IMR-90 (cell line): Measurements from ENCODE around the gene FAM177A1. TPM values are rescaled to one million over a fixed set of nuclear protein-coding genes. Genes with fewer than 3 reads are reported as not detected.
A peak's percentile ranks its signal among the peaks of the same experiment; 100 is the strongest.

Source experiments
- ATAC-seq: fragments of 200-7000 bp; cut with Tn5 transposase; 2 replicates; pipeline ENCODE4 v1.9.1; 2020; ENCODE audit warnings: low read depth, mild to moderate bottlenecking, moderate library complexity
- BruUV-seq: library from RNA; stranded (reverse); fragments of 400-500 nt; replicated peaks from 2 replicates; lab custom pipeline; 2021; lab: Mats Ljungman, UMichigan
- CTCF ChIA-PET: fragments of 300-600 bp; formaldehyde crosslinking; extraction: SDS; loops from one replicate; lab custom pipeline; 2021; ENCODE audit warnings: antibody characterized with exemption; lab: Yijun Ruan, JAX
- POLR2A ChIA-PET: fragments of 300-600 bp; sonication (Branson Sonifier 250); formaldehyde crosslinking; loops from one replicate; lab custom pipeline; 2022; ENCODE audit warnings: antibody characterized with exemption; ENCODE audit not compliant: unreplicated experiment; lab: Charles Lee
- DNase-seq: peaks from one replicate; pipeline ENCODE4 v3.0.0; 2013
- H2AFZ ChIP-seq: replicated peaks from 2 replicates; pipeline ENCODE3; 2013; ENCODE audit warnings: low read length, mild to moderate bottlenecking; ENCODE audit not compliant: poor library complexity
- H2AK5ac ChIP-seq: 2 replicates; pipeline ENCODE4 v1.6.1; 2013; ENCODE audit warnings: low read depth, low read length, inconsistent platforms
- H2AK9ac ChIP-seq: replicated peaks from 2 replicates; pipeline ENCODE3; 2013; ENCODE audit warnings: mild to moderate bottlenecking, low read depth, low read length, moderate library complexity; ENCODE audit not compliant: poor library complexity
- H2BK120ac ChIP-seq: 2 replicates; pipeline ENCODE4 v1.6.1; 2013; ENCODE audit warnings: low read depth, low read length, inconsistent platforms
- H2BK15ac ChIP-seq: 3 replicates; pipeline ENCODE4 v1.6.1; 2013; ENCODE audit warnings: low read depth, low read length, inconsistent platforms
- H2BK20ac ChIP-seq: 2 replicates; pipeline ENCODE4 v1.6.1; 2013; ENCODE audit warnings: low read depth, mild to moderate bottlenecking, inconsistent platforms, low read length, moderate library complexity
- H2BK5ac ChIP-seq: 2 replicates; pipeline ENCODE4 v1.6.1; 2013; ENCODE audit warnings: mild to moderate bottlenecking, low read depth, low read length, inconsistent platforms; ENCODE audit not compliant: poor library complexity, severe bottlenecking
- H3K14ac ChIP-seq: replicated peaks from 2 replicates; pipeline ENCODE4 v1.6.1; 2013; ENCODE audit warnings: low read depth, low read length, inconsistent platforms
- H3K18ac ChIP-seq: 2 replicates; pipeline ENCODE4 v1.6.1; 2013; ENCODE audit warnings: low read depth, low read length, control low read depth
- H3K23ac ChIP-seq: 2 replicates; pipeline ENCODE4 v1.6.1; 2013; ENCODE audit warnings: low read depth, low read length, inconsistent platforms
- H3K27ac ChIP-seq: 2 replicates; pipeline ENCODE4 v1.5.1; 2013; ENCODE audit warnings: mild to moderate bottlenecking, control low read depth, low read length; ENCODE audit not compliant: insufficient read depth
- H3K27me3 ChIP-seq: 2 replicates; pipeline ENCODE4 v1.6.1; 2013; ENCODE audit warnings: low read length; ENCODE audit not compliant: control insufficient read depth, insufficient read depth
- H3K36me3 ChIP-seq: 2 replicates; pipeline ENCODE4 v1.6.1; 2013; ENCODE audit warnings: low read length, mixed read lengths; ENCODE audit not compliant: control insufficient read depth, insufficient read depth
- H3K4ac ChIP-seq: 2 replicates; pipeline ENCODE4 v1.6.1; 2013; ENCODE audit warnings: low read depth, low read length, inconsistent platforms
- H3K4me1 ChIP-seq: 2 replicates; pipeline ENCODE4 v1.6.1; 2013; ENCODE audit warnings: low read length, mixed read lengths; ENCODE audit not compliant: control insufficient read depth, insufficient read depth
- H3K4me2 ChIP-seq: 2 replicates; pipeline ENCODE4 v1.6.1; 2013; ENCODE audit warnings: low read depth, mild to moderate bottlenecking, control low read depth, low read length, moderate library complexity
- H3K4me3 ChIP-seq: 2 replicates; pipeline ENCODE4 v1.5.1; 2013; ENCODE audit warnings: low read depth, mild to moderate bottlenecking, control low read depth, low read length, moderate library complexity; ENCODE audit not compliant: insufficient read depth
- H3K56ac ChIP-seq: 2 replicates; pipeline ENCODE4 v1.6.1; 2013; ENCODE audit warnings: low read length, inconsistent platforms; ENCODE audit not compliant: insufficient read depth; ENCODE audit errors: extremely low read depth
- H3K79me1 ChIP-seq, 2 experiments: 2 replicates each; pipeline ENCODE4 v1.6.1; 2013; ENCODE audit warnings: low read length in 2 of 2, inconsistent platforms in 1 of 2, low read depth in 1 of 2
- H3K9ac ChIP-seq: 2 replicates; pipeline ENCODE4 v1.6.1; 2013; ENCODE audit warnings: low read depth, low read length, control low read depth
- H3K9me1 ChIP-seq: 2 replicates; pipeline ENCODE4 v1.6.1; 2013; ENCODE audit warnings: low read length, inconsistent platforms; ENCODE audit not compliant: insufficient read depth
- H3K9me3 ChIP-seq: 2 replicates; pipeline ENCODE4 v1.6.1; 2013; ENCODE audit warnings: low read length; ENCODE audit not compliant: control insufficient read depth, insufficient read depth
- H4K20me1 ChIP-seq: 2 replicates; pipeline ENCODE4 v1.6.1; 2013; ENCODE audit warnings: low read length, inconsistent platforms; ENCODE audit not compliant: insufficient read depth
- H4K5ac ChIP-seq: 2 replicates; pipeline ENCODE4 v1.6.1; 2013; ENCODE audit warnings: mild to moderate bottlenecking, low read depth, low read length, control low read depth
- H4K8ac ChIP-seq, 2 experiments: 2 replicates each; pipeline ENCODE4 v1.6.1; 2013; ENCODE audit warnings: low read depth in 2 of 2, low read length in 2 of 2, control low read depth in 1 of 2, inconsistent platforms in 1 of 2
- H4K91ac ChIP-seq: 2 replicates; pipeline ENCODE4 v1.6.1; 2013; ENCODE audit warnings: low read depth, low read length, inconsistent platforms; ENCODE audit not compliant: insufficient read depth
- BHLHE40 ChIP-seq: fragments of 150-350 bp; IDR thresholded peaks from 2 replicates; pipeline ENCODE4 v1.6.1; 2016; ENCODE audit warnings: mild to moderate bottlenecking, low read depth, low read length
- CHD1 ChIP-seq: IDR thresholded peaks from 2 replicates; pipeline ENCODE4 v1.6.1; 2012; ENCODE audit warnings: low read depth, low read length, improper control_type of control experiment
- ELK1 ChIP-seq: fragments of 150-350 bp; IDR thresholded peaks from 2 replicates; pipeline ENCODE4 v1.6.1; 2016; ENCODE audit warnings: low read depth, mild to moderate bottlenecking, low read length, moderate library complexity, borderline replicate concordance
- FOS ChIP-seq: fragments of 150-350 bp; IDR thresholded peaks from 2 replicates; pipeline ENCODE4 v1.6.1; 2016; ENCODE audit warnings: low read depth, low read length
- MAZ ChIP-seq: IDR thresholded peaks from 2 replicates; pipeline ENCODE4 v1.6.1; 2012; ENCODE audit warnings: low read depth, mild to moderate bottlenecking, low read length, improper control_type of control experiment, moderate library complexity, borderline replicate concordance
- MXI1 ChIP-seq: IDR thresholded peaks from 2 replicates; pipeline ENCODE4 v1.6.1; 2012; ENCODE audit warnings: low read depth, mild to moderate bottlenecking, low read length, moderate library complexity, borderline replicate concordance
- NFE2L2 ChIP-seq: fragments of 150-350 bp; IDR thresholded peaks from 2 replicates; pipeline ENCODE4 v1.6.1; 2016; ENCODE audit warnings: low read depth, mild to moderate bottlenecking, low read length
- RAD21 ChIP-seq: IDR thresholded peaks from 2 replicates; pipeline ENCODE4 v1.6.1; 2012; ENCODE audit warnings: low read length, improper control_type of control experiment
- RCOR1 ChIP-seq: IDR thresholded peaks from 2 replicates; pipeline ENCODE4 v1.6.1; 2012; ENCODE audit warnings: mild to moderate bottlenecking, low read length, improper control_type of control experiment; ENCODE audit not compliant: insufficient replicate concordance
- RFX5 ChIP-seq: IDR thresholded peaks from 2 replicates; pipeline ENCODE4 v1.8.0; 2012; ENCODE audit warnings: low read depth, mild to moderate bottlenecking, low read length, moderate library complexity
- SMC3 ChIP-seq: fragments of 150-350 bp; IDR thresholded peaks from 2 replicates; pipeline ENCODE4 v1.6.1; 2016; ENCODE audit warnings: low read depth, mild to moderate bottlenecking, antibody characterized with exemption, low read length, moderate library complexity
- USF2 ChIP-seq: fragments of 150-350 bp; IDR thresholded peaks from 2 replicates; pipeline ENCODE4 v1.6.1; 2017; ENCODE audit warnings: mild to moderate bottlenecking, antibody characterized with exemption, low read length, low read depth
- WGBS, 2 experiments: methylation state at CpG; one replicate each; pipeline versions ENCODE4 v1.1.5 to v1.1.7; 2013; ENCODE audit warnings: missing lambda C conversion rate in 2 of 2; ENCODE audit not compliant: insufficient read length in 1 of 2; ENCODE audit errors: extremely low coverage in 2 of 2; 5-methylcytosine and 5-hydroxymethylcytosine counted together
- dilution Hi-C: fragments of 300-500 bp; cut with HindIII; formaldehyde crosslinking; loops from one replicate; pipeline ENCODE4 v1.14.3; 2018; ENCODE audit warnings: low sequenced_read_pairs; ENCODE audit not compliant: unreplicated experiment
- in situ Hi-C: fragments of 300-500 bp; cut with MboI; formaldehyde crosslinking; loops from 3 replicates; pipeline ENCODE4 v1.14.3; 2019; ENCODE audit warnings: low sequenced_read_pairs, inconsistent platforms, mixed read lengths
- intact Hi-C: fragments of 100-400 bp; cut with micrococcal nuclease; formaldehyde crosslinking; loops from 2 replicates; pipeline ENCODE4 v1.10.0; 2022
- polyA plus RNA-seq, 3 experiments: library from polyadenylated mRNA; depleted of rRNA; stranded (reverse); fragments of >200 nt; gene quantifications; 2 replicates each; pipeline ENCODE4 v1.2.3, GENCODE V29; 2012; ENCODE audit warnings: low replicate concordance in 1 of 3
- total RNA-seq: library from RNA; depleted of rRNA; stranded (reverse); fragments of >200 nt; gene quantifications from 2 replicates; pipeline ENCODE4 v1.2.3, GENCODE V29; 2012

The FAM177A1 gene
- total and polyA plus RNA-seq, 2 of the 4 experiments (the other 2 are of a cell fraction) = 18.5 to 33.4 TPM

DNA sequence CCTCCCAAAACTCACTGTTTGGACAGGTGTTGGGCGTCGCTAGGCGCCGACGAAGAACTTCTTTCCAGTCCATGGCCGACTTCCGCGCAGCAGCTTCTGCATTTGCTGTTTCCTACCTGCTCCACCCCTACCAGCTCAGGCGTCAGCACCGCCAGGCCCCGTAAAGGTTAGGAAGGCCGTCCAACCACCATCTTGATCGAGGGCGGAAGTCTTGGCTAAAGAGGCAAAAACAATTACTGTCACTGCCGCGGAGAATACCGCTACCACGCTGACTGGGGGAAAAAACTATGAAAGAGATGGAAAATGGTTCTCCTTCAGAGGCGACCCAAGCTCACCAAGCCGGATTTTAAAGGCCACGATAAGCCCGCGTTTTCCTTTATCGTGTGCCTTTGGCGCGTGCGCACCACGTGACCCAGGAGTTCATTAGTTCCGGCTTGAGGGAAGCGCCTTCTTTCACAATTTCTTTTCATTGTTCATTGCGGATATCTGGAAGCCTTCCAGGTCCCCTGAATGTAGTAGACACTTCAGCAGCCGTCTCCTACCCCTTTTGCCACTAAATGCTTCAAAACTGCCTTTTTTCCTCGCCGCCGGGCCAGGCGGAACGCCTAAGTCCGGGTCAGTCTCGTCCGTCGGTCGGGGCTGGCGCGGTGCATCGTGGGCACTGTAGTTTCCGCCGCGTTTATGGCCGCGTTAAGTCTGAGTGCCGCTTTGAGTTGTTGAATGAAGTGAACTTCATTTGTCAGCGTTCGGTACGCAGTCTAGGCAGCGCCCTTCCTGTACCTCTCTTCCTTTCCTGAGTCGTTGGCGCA lies 76.0 kb downstream of the FAM177A1 start, which contains the start of the genes PPP2R3C and PRORP (continued):
- no peak for TF ChIP-seq MXI1
- TF ChIP-seq NFE2L2 = 0 out of 2 replicates have a peak, but pooled peaks have one; percentile 2

- H3K14ac ChIP-seq = peak overlapping the region; percentile 99
- H3K27me3 ChIP-seq = no peaks in the 10 kb centered on the region
- peak overlapping the region; percentile 66 for H2BK20ac ChIP-seq
- no peaks in the 10 kb centered on the region for H4K20me1 ChIP-seq
- H3K18ac ChIP-seq = peak overlapping the region; percentile 87
- H3K4me1 ChIP-seq = peaks cover 5% of the 10 kb centered on the region
- H3K36me3 ChIP-seq = peaks cover 6% of the 10 kb centered on the region
- in situ Hi-C loops = no loop called here
- ChIA-PET POLR2A (interaction anchor here (0.9 kb wide), 1 partner anchor 169 kb away, joined by 3 read pairs; the partner anchor contains the start of gene PSMA6), CTCF (no interaction called here)
- TSS peak; percentile 86 for BruUV-seq
- peak overlapping the region; percentile 100 for H3K56ac ChIP-seq
- H2AFZ ChIP-seq = peak overlapping the region; percentile 100
- H2BK120ac ChIP-seq = peak overlapping the region; percentile 96
- peak overlapping the region; percentile 76 for H2AK5ac ChIP-seq
- H4K8ac ChIP-seq = peak overlapping the region; percentile 90 to 99
- H3K23ac ChIP-seq = peak overlapping the region; percentile 99
- dilution Hi-C loops = no loop called here
- H4K5ac ChIP-seq = peak overlapping the region; percentile 85
- H3K27ac ChIP-seq = peak overlapping the region; percentile 92
- peak overlapping the region; percentile 82 for H3K4me3 ChIP-seq
- peak overlapping the region; percentile 91; the same call in 2 of the 3 replicates for H2BK15ac ChIP-seq
- WGBS, 2 experiments = 0% methylated on average over 2 of the region's 23 CpGs; no CpG with 5 or more reads in 1 of the 2 experiments
- H3K79me1 ChIP-seq = peaks cover 25 to 65% of the 10 kb centered on the region in 2 experiments
- ATAC-seq = peak; percentile 25
- H3K4ac ChIP-seq = peak overlapping the region; percentile 97
- intact Hi-C loops = no loop called here
- peak overlapping the region; percentile 97 for H2AK9ac ChIP-seq
- peak; percentile 59 for DNase-seq
- peak overlapping the region; percentile 85 for H3K4me2 ChIP-seq
- H3K9me3 ChIP-seq = no peaks in the 10 kb centered on the region
- H3K9me1 ChIP-seq = 0 out of 2 replicates have a peak, but pooled peaks cover 3% of the 10 kb centered on the region
- peak overlapping the region; percentile 97 for H4K91ac ChIP-seq
- peak overlapping the region; percentile 93 for H2BK5ac ChIP-seq
- peak overlapping the region; percentile 92 for H3K9ac ChIP-seq
- TF ChIP-seq NFE2L2 (no peak), RAD21 (no peak), MAZ (peak; percentile 67; the same call in 1 of the 2 replicates), USF2 (no peak), FOS (no peak), ELK1 (no peak), RFX5 (no peak), CHD1 (no peak), SMC3 (no peak), BHLHE40 (no peak), RCOR1 (no peak)
These were observed 76.8 kb downstream of the FAM177A1 start for GRCh38 chr14:35122696-35123387.
